ENCODE results near the gene NHLRC2. TPM values are rescaled to one million over a fixed set of nuclear protein-coding genes. Genes with fewer than 3 reads are reported as not detected.

Gene NHLRC2
- total and polyA plus RNA-seq, 10 donors, result 3.4 to 71.1 (median 47.1) TPM

DNA sequence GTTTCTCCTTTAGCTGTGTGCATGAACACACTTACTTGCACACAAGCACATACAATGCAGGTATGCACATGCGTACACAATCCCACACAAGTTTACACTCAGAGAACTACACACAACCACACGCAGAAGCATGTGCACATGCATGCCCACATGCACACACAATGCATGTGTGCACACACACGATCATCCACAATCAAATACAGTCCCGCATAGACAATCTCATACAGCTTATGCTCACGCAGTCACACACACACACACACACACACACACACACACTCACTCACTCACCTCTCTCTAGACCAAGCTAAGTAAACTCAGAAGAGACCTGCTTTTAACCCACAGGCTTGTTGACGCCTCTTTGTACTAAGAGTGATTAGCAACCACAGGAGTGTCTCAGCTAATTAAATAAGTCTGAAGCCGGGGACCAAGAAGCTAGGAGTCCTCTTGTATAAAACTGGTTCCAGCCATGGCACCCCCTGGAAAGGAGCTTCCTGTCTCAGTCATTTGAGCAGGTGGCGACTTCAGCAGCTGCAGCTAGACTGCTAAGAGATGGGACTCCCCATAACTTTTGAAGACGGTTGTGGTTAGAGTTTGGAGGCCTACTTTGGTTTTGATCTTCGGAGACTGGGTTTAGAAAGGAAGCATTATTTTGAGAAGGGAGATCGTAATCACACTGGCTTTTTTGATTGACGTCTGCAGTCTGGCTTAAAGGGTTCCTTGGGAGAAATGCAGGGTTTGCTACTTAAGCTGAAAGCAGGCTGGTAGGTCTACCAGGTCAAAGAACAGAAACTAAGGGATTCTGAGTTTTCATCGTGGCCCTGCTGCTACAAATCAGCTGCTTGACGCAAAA lies 106.9 kb downstream of the NHLRC2 start:
- Histone ChIP-seq H3K27me3 (replicated peaks in 1 of 7) (no peaks in the 10 kb centered on the region), H3K4me3 (peak overlapping the region in 1 of 8 donors; percentile 41), H3K4me1 (peaks cover 0 to 57% (median 36%) of the 10 kb centered on the region in 6 donors), H3K27ac (peak overlapping the region in 4 of 8 donors; percentile 50 to 78 (median 60)), H3K36me3 (no peaks in the 10 kb centered on the region), H3K9me3 (no peaks in the 10 kb centered on the region)
- intact Hi-C loops (cut with DNase I; ENCODE audit: low total_unique reads), result no loop called here
- TF ChIP-seq POLR2A (IDR thresholded peaks at IDR 0.05), result no peak
- TF ChIP-seq, protein P1, sequence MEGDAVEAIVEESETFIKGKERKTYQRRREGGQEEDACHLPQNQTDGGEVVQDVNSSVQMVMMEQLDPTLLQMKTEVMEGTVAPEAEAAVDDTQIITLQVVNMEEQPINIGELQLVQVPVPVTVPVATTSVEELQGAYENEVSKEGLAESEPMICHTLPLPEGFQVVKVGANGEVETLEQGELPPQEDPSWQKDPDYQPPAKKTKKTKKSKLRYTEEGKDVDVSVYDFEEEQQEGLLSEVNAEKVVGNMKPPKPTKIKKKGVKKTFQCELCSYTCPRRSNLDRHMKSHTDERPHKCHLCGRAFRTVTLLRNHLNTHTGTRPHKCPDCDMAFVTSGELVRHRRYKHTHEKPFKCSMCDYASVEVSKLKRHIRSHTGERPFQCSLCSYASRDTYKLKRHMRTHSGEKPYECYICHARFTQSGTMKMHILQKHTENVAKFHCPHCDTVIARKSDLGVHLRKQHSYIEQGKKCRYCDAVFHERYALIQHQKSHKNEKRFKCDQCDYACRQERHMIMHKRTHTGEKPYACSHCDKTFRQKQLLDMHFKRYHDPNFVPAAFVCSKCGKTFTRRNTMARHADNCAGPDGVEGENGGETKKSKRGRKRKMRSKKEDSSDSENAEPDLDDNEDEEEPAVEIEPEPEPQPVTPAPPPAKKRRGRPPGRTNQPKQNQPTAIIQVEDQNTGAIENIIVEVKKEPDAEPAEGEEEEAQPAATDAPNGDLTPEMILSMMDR (IDR thresholded peaks at IDR 0.05 in 8 of 11, conservative IDR thresholded peaks at IDR 0.05 in 3 of 11), result no peak
- TF ChIP-seq POLR2AphosphoS5 (IDR thresholded peaks at IDR 0.05), result no peak
- no peak for DNase-seq
- WGBS, 5 donors, result 50 to 65% (median 56%) methylated on average over 14 of the region's 14 CpGs

DNA sequence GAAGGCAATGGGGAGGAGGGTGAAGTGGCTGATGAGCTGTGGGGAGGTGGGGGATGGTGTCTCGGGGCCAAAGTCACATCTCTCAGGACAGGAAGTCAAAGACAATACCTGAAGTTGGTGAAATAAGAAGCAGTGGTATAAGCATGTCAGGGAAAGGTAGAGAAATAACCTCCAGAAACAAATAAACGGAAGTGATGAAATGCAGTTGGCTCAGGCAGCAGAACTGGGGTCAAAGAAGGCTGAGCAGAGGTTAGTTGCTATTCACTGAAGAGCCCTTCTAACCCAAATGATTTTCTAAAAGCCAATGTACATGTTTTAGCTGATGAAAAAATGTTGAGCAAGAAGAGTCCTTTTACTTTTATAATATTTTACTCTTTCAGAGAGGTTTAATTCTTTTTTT lies 110.6 kb downstream of the NHLRC2 start:
- no peak overlapping the region for H3K27ac ChIP-seq
- 27 to 61% (median 37%) methylated on average over 2 of the region's 2 CpGs for WGBS, 5 donors
- H3K4me1 ChIP-seq, result peaks cover 0 to 47% (median 24%) of the 10 kb centered on the region in 6 donors
- no peak for DNase-seq
- no peaks in the 10 kb centered on the region for H3K36me3 ChIP-seq
- H3K4me3 ChIP-seq, result no peak overlapping the region
- intact Hi-C loops (cut with DNase I; ENCODE audit: low total_unique reads), result no loop called here
- H3K9me3 ChIP-seq, result peaks cover 0 to 15% (median 4%) of the 10 kb centered on the region in 8 donors
- TF ChIP-seq POLR2AphosphoS5 (IDR thresholded peaks at IDR 0.05) (no peak), POLR2A (IDR thresholded peaks at IDR 0.05) (no peak)
- TF ChIP-seq, protein P1 (IDR thresholded peaks at IDR 0.05 in 8 of 11, conservative IDR thresholded peaks at IDR 0.05 in 3 of 11), result no peak
- no peaks in the 10 kb centered on the region for H3K27me3 ChIP-seq (replicated peaks in 1 of 7)

DNA sequence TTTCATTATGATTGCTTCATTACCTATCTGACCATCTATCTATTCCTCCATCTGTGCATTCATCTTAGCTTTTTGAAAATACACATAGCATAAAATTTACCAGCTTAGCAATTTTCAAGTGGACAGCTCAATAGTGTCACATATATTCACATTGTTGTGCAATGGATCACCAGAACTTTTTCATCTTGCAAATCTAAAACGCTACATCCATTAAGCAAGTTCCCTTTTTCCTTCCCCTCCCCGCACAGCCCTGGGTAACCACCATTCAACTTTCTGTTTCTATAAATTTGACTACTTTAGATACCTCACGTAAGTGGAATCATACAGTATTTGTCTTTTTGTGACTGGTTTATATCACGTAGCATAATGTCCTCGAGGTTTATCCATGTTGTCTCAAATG lies 111.2 kb downstream of the NHLRC2 start:
- Histone ChIP-seq H3K4me1 (peaks cover 0 to 41% (median 20%) of the 10 kb centered on the region in 6 donors), H3K36me3 (no peaks in the 10 kb centered on the region), H3K4me3 (no peak overlapping the region), H3K9me3 (peaks cover 0 to 15% (median 4%) of the 10 kb centered on the region in 8 donors), H3K27ac (no peak overlapping the region), H3K27me3 (replicated peaks in 1 of 7) (no peaks in the 10 kb centered on the region)
- WGBS, 5 donors, result 35 to 56% (median 39%) methylated on average over 5 of the region's 5 CpGs
- intact Hi-C loops (cut with DNase I; ENCODE audit: low total_unique reads), result no loop called here
- no peak for DNase-seq
- TF ChIP-seq POLR2A (IDR thresholded peaks at IDR 0.05) (no peak), POLR2AphosphoS5 (IDR thresholded peaks at IDR 0.05) (no peak)
- TF ChIP-seq, protein P1 (IDR thresholded peaks at IDR 0.05 in 8 of 11, conservative IDR thresholded peaks at IDR 0.05 in 3 of 11), result no peak

Small RNA genes lying within 50 kb of the gene (small RNA-seq; reads per million reads assigned to genes)
- 0 reads per million in 4 donors for gene RF00560

Other genes with a start within 250 kb of the NHLRC2 start
- under 1 TPM in 1 of 7 donors, not detected in 6; 0.13 TPM for gene NRAP, start 190.6 kb upstream of the NHLRC2 start, total RNA-seq
- under 1 TPM; 0.03 to 0.04 (median 0.03) TPM for gene NRAP, start 190.6 kb upstream of the NHLRC2 start, polyA plus RNA-seq
- gene CASP7, start 174.7 kb upstream of the NHLRC2 start, total RNA-seq, result 10 to 100 TPM; 16.5 to 27.3 (median 21.3) TPM
- 10 to 100 TPM; 10.4 to 15.9 (median 14.0) TPM for gene CASP7, start 174.7 kb upstream of the NHLRC2 start, polyA plus RNA-seq
- gene PLEKHS1, start 103.0 kb upstream of the NHLRC2 start, total RNA-seq, result not detected
- under 1 TPM; 0.02 to 0.07 (median 0.03) TPM for gene PLEKHS1, start 103.0 kb upstream of the NHLRC2 start, polyA plus RNA-seq
- gene DCLRE1A, start 579 bp upstream of the NHLRC2 start, total RNA-seq, result 1 to 10 TPM; 5.2 to 8.3 (median 6.4) TPM
- gene DCLRE1A, start 579 bp upstream of the NHLRC2 start, polyA plus RNA-seq, result 1 to 10 TPM; 2.1 to 3.4 (median 3.1) TPM
- 1 to 10 TPM; 1.5 to 4.8 (median 3.0) TPM for gene ADRB1, start 189.2 kb downstream of the NHLRC2 start, total RNA-seq
- gene ADRB1, start 189.2 kb downstream of the NHLRC2 start, polyA plus RNA-seq, result under 1 TPM; 0.47 to 0.83 (median 0.50) TPM